ENCODE measurements around the gene COL1A1.

COL1A1 gene

GRCh38 chr17:50213026-50214022 lies 11.9 kb upstream of the COL1A1 start:
- DNase-seq (ENCODE audit: low spot score): no peak

GRCh38 chr17:50212121-50212843 lies 10.9 kb upstream of the COL1A1 start:
- no peak for DNase-seq (ENCODE audit: low spot score)

GRCh38 chr17:50211249-50212120 lies 10.1 kb upstream of the COL1A1 start:
- DNase-seq (ENCODE audit: low spot score): no peak

GRCh38 chr17:50210240-50211225 lies 9.1 kb upstream of the COL1A1 start:
- no peak for DNase-seq (ENCODE audit: low spot score)

GRCh38 chr17:50209472-50210239 lies 8.2 kb upstream of the COL1A1 start:
- DNase-seq (ENCODE audit: low spot score): no peak

- DNase-seq (ENCODE audit: low spot score): no peak
Measured at GRCh38 chr17:50209133-50209471, 7.7 kb upstream of the COL1A1 start.

GRCh38 chr17:50208611-50209061 lies 7.2 kb upstream of the COL1A1 start:
- DNase-seq (ENCODE audit: low spot score): no peak

- DNase-seq (ENCODE audit: low spot score): no peak
Measured at GRCh38 chr17:50207792-50208567, 6.5 kb upstream of the COL1A1 start.

- DNase-seq (ENCODE audit: low spot score): no peak
Measured at GRCh38 chr17:50207315-50207714, 5.9 kb upstream of the COL1A1 start.

- no peak for DNase-seq (ENCODE audit: low spot score)
Measured at GRCh38 chr17:50206604-50207293, 5.3 kb upstream of the COL1A1 start.

GRCh38 chr17:50205963-50206505 lies 4.6 kb upstream of the COL1A1 start:
- no peak for DNase-seq (ENCODE audit: low spot score)

- DNase-seq (ENCODE audit: low spot score): no peak
Measured at GRCh38 chr17:50205111-50205962, 3.9 kb upstream of the COL1A1 start.

- DNase-seq (ENCODE audit: low spot score): no peak
Measured at GRCh38 chr17:50204431-50204830, 3.0 kb upstream of the COL1A1 start.

GRCh38 chr17:50203604-50204345 lies 2.3 kb upstream of the COL1A1 start:
- no peak for DNase-seq (ENCODE audit: low spot score)

- no peak for DNase-seq (ENCODE audit: low spot score)
Measured at GRCh38 chr17:50203086-50203485, 1.7 kb upstream of the COL1A1 start.

- peak; percentile 79 for DNase-seq (ENCODE audit: low spot score)
Measured at GRCh38 chr17:50200457-50201275, 765 bp downstream of the COL1A1 start.

Measured in RKO (cell line).